GM12801 (cell line): ENCODE measurements around the gene CPED1.

Source experiments
- CTCF ChIP-seq: IDR thresholded peaks from one replicate; pipeline ENCODE4 v1.5.1; 2011; ENCODE audit warnings: control low read depth; ENCODE audit not compliant: insufficient read length; ENCODE audit errors: extremely low read depth

Gene CPED1

GRCh38 chr7:121049028-121049791, 60.7 kb downstream of the CPED1 start:
- no peak for TF ChIP-seq CTCF

- TF ChIP-seq CTCF, result no peak
Measured at GRCh38 chr7:121049897-121050296, 61.4 kb downstream of the CPED1 start.

- TF ChIP-seq CTCF, result no peak
Measured at GRCh38 chr7:121053219-121053618, 64.7 kb downstream of the CPED1 start.

- TF ChIP-seq CTCF, result no peak
Measured at GRCh38 chr7:121054925-121055324, 66.4 kb downstream of the CPED1 start.

- no peak for TF ChIP-seq CTCF
Measured at GRCh38 chr7:121057878-121058277, 69.4 kb downstream of the CPED1 start.

- no peak for TF ChIP-seq CTCF
Measured at GRCh38 chr7:121058975-121059374, 70.5 kb downstream of the CPED1 start.

GRCh38 chr7:121061677-121062582, 73.4 kb downstream of the CPED1 start:
- TF ChIP-seq CTCF, result no peak
